Hepatocyte (in vitro differentiated cells): ENCODE data around the gene CLIP2. TPM values are rescaled to one million over a fixed set of nuclear protein-coding genes. Genes with fewer than 3 reads are reported as not detected.

ENCODE experiments used
- DNase-seq: peaks from one replicate; pipeline ENCODE4 v3.0.0-alpha.2; 2016; ENCODE audit warnings: low spot score
- H2AFZ ChIP-seq: fragments of 200-600 bp; sonication (generic); 2 replicates; pipeline ENCODE4 v1.6.0; 2016; ENCODE audit warnings: antibody characterized with exemption, mild to moderate bottlenecking
- H3K27ac ChIP-seq: fragments of 200-600 bp; sonication (generic); 2 replicates; pipeline ENCODE4 v1.5.1; 2016; ENCODE audit warnings: mild to moderate bottlenecking
- H3K27me3 ChIP-seq: fragments of 200-600 bp; sonication (generic); 2 replicates; pipeline ENCODE4 v1.6.1; 2016
- H3K36me3 ChIP-seq: fragments of 200-600 bp; sonication (generic); replicated peaks from 2 replicates; pipeline ENCODE4 v1.5.1; 2016; ENCODE audit warnings: low read depth; ENCODE audit not compliant: insufficient read depth
- H3K4me1 ChIP-seq: fragments of 200-600 bp; sonication (generic); 2 replicates; pipeline ENCODE4 v1.5.1; 2016; ENCODE audit warnings: mild to moderate bottlenecking, moderate library complexity; ENCODE audit not compliant: insufficient read depth
- H3K4me2 ChIP-seq: fragments of 200-600 bp; sonication (generic); 2 replicates; pipeline ENCODE4 v1.6.0; 2016
- H3K4me3 ChIP-seq: fragments of 200-600 bp; sonication (generic); 2 replicates; pipeline ENCODE4 v1.5.1; 2016; ENCODE audit warnings: mild to moderate bottlenecking
- H3K79me2 ChIP-seq: fragments of 200-600 bp; sonication (generic); 2 replicates; pipeline ENCODE4 v1.6.0; 2017; ENCODE audit warnings: mild to moderate bottlenecking
- H3K9me2 ChIP-seq: fragments of 200-600 bp; sonication (generic); replicated peaks from 2 replicates; pipeline ENCODE4 v1.6.0; 2017; ENCODE audit warnings: mild to moderate bottlenecking; ENCODE audit not compliant: insufficient read depth
- H3K9me3 ChIP-seq: fragments of 200-600 bp; sonication (generic); 2 replicates; pipeline ENCODE4 v1.5.1; 2016; ENCODE audit warnings: low read depth, mild to moderate bottlenecking
- H4K20me1 ChIP-seq: fragments of 200-600 bp; sonication (generic); 2 replicates; pipeline ENCODE4 v1.6.0; 2016; ENCODE audit warnings: mild to moderate bottlenecking; ENCODE audit not compliant: insufficient read depth, poor library complexity, severe bottlenecking
- EZH2 ChIP-seq: fragments of 200-600 bp; sonication (generic); IDR thresholded peaks from 2 replicates; pipeline ENCODE4 v1.6.1; 2016; ENCODE audit warnings: antibody characterized with exemption, mild to moderate bottlenecking, borderline replicate concordance
- EZH2phosphoT487 ChIP-seq: fragments of 200-600 bp; sonication (generic); IDR thresholded peaks from one replicate; pipeline ENCODE4 v1.6.1; 2018; ENCODE audit warnings: antibody characterized with exemption, mild to moderate bottlenecking, low read depth, moderate library complexity; ENCODE audit not compliant: unreplicated experiment, severe bottlenecking
- WGBS: methylation state at CpG from one replicate; pipeline ENCODE4 v1.1.6; 2016; ENCODE audit warnings: low lambda C conversion rate; ENCODE audit errors: missing lambda C conversion rate; 5-methylcytosine and 5-hydroxymethylcytosine counted together
- polyA plus RNA-seq: library from polyadenylated mRNA; unstranded; fragments of >200 nt; fragmentation: Nextera tagmentation; extraction: Ambion mirVana; gene quantifications from 2 replicates; pipeline ENCODE4 v1.2.1, GENCODE V29; 2016
- total RNA-seq: library from RNA; depleted of rRNA; stranded (reverse); fragments of >200 nt; gene quantifications from 2 replicates; pipeline ENCODE4 v1.2.3, GENCODE V29; 2014
- TF ChIP-seq, protein P1 (sequence below): fragments of 200-600 bp; sonication (generic); IDR thresholded peaks from 2 replicates; pipeline ENCODE4 v1.5.1; 2016; ENCODE audit warnings: antibody characterized with exemption, mild to moderate bottlenecking; ENCODE audit not compliant: poor library complexity

CLIP2 gene
- total and polyA plus RNA-seq, 2 experiments from 2014 or later, result 17.9 to 28.5 TPM

DNA sequence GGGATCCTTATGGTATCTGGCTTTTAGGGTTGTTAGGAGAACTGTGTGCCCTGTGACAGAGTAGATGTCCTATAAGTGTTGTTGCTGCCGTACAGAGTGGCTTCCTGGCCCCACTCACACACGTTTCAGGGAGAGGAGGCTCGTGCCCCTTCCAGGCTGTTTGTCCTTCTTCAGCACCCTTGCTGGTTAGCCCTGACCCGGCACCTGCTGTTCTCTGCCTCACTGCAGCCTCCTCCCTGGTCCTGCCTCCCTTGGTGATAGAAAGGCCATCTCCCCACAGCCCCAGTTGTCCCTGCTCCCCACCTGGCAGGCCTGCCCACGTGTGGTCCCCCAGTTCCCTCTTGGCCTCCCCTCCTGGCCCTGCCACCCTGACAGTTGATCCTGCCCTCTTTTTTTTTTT, 2.3 kb downstream of the CLIP2 start:
- H4K20me1 ChIP-seq, result peaks cover 45% of the 10 kb centered on the region
- H3K9me3 ChIP-seq, result no peaks in the 10 kb centered on the region
- no peak overlapping the region for H3K27ac ChIP-seq
- H3K4me1 ChIP-seq, result peaks cover 45% of the 10 kb centered on the region
- TF ChIP-seq EZH2, result no peak
- TF ChIP-seq, protein P1, sequence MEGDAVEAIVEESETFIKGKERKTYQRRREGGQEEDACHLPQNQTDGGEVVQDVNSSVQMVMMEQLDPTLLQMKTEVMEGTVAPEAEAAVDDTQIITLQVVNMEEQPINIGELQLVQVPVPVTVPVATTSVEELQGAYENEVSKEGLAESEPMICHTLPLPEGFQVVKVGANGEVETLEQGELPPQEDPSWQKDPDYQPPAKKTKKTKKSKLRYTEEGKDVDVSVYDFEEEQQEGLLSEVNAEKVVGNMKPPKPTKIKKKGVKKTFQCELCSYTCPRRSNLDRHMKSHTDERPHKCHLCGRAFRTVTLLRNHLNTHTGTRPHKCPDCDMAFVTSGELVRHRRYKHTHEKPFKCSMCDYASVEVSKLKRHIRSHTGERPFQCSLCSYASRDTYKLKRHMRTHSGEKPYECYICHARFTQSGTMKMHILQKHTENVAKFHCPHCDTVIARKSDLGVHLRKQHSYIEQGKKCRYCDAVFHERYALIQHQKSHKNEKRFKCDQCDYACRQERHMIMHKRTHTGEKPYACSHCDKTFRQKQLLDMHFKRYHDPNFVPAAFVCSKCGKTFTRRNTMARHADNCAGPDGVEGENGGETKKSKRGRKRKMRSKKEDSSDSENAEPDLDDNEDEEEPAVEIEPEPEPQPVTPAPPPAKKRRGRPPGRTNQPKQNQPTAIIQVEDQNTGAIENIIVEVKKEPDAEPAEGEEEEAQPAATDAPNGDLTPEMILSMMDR, result no peak
- no peaks in the 10 kb centered on the region for H3K36me3 ChIP-seq
- no peak overlapping the region for H3K4me3 ChIP-seq
- H3K27me3 ChIP-seq, result no peaks in the 10 kb centered on the region
- no peak overlapping the region for H2AFZ ChIP-seq
- DNase-seq, result no peak
- H3K4me2 ChIP-seq, result peak overlapping the region; percentile 98
- 81% methylated on average over 5 of the region's 5 CpGs for WGBS
- H3K9me2 ChIP-seq, result no peaks in the 10 kb centered on the region
- H3K79me2 ChIP-seq, result peaks cover 69% of the 10 kb centered on the region

DNA sequence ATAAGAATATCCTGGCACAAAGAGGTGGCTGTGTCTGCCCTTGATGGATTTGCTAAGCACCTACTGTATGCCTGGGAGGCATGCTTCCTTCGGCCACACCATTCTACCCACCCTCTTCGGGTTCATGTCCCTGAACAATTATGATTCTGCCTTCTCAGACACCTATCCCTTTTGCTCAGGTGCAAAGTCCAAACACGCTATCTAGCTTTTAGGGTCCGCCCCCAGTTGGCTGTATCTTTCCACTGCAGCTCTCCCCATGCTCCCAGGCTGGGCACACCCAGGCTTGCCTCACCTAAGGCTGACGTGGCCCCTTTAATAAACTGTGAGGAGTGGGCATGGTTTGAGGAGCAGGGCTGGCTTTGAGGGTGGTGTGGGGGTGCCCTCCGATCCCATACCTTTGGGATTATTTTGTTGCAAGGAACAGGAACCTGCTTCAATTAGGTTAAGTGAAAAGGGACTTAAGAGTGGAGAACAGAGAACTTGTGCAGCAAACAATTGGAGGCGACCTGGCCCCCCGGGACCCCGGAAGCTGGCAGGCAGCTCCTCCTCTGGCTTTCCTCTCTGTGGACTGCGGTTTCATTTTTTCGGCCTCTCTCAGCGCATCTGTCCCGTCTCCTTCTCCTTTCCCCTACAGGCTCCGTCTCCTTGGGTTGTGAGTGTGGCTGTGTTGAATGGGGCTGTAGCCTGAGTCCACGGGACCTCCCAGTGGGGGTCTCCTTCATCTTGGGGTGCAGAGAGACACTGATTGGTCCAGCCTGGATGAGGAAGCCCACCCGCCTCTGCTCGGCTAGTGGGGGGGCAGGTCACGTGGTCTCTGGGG, 3.8 kb downstream of the CLIP2 start:
- H3K36me3 ChIP-seq, result no peaks in the 10 kb centered on the region
- no peak for TF ChIP-seq EZH2phosphoT487
- no peak for TF ChIP-seq EZH2
- TF ChIP-seq, protein P1, result no peak
- H3K4me2 ChIP-seq, result peak overlapping the region; percentile 63
- peaks cover 50% of the 10 kb centered on the region for H4K20me1 ChIP-seq
- H3K4me1 ChIP-seq, result peaks cover 45% of the 10 kb centered on the region
- H3K9me3 ChIP-seq, result no peaks in the 10 kb centered on the region
- H3K4me3 ChIP-seq, result no peak overlapping the region
- no peaks in the 10 kb centered on the region for H3K9me2 ChIP-seq
- peak; percentile 86 for DNase-seq
- peak overlapping the region; percentile 86 for H3K27ac ChIP-seq
- WGBS, result 68% methylated on average over 18 of the region's 18 CpGs
- H2AFZ ChIP-seq, result no peak overlapping the region
- H3K79me2 ChIP-seq, result peaks cover 84% of the 10 kb centered on the region
- H3K27me3 ChIP-seq, result no peaks in the 10 kb centered on the region

DNA sequence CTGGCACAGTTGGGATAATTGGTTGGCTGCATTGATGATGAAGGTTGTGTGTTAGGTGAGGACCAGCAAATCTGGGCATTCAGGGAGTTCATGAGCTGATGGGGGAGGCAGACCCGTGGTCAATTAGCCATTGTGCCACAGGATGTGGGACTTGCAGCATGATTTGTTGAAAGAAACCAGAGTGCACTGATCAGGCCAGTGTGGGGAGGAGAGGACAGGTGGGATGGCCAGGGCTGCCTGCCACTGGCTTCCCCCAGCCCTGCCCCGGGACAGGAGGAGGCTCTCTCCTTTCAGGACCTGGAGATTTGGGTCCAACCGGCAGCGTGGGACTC, 4.3 kb downstream of the CLIP2 start:
- H3K9me3 ChIP-seq, result no peaks in the 10 kb centered on the region
- H3K36me3 ChIP-seq, result no peaks in the 10 kb centered on the region
- peaks cover 52% of the 10 kb centered on the region for H4K20me1 ChIP-seq
- no peak for DNase-seq
- no peak overlapping the region for H2AFZ ChIP-seq
- H3K27ac ChIP-seq, result peak overlapping the region; percentile 86
- no peaks in the 10 kb centered on the region for H3K27me3 ChIP-seq
- WGBS, result 85% methylated on average over 4 of the region's 4 CpGs
- TF ChIP-seq, protein P1, result no peak
- no peak for TF ChIP-seq EZH2
- no peak for TF ChIP-seq EZH2phosphoT487
- H3K4me1 ChIP-seq, result peaks cover 40% of the 10 kb centered on the region
- peak overlapping the region; percentile 63 for H3K4me2 ChIP-seq
- H3K9me2 ChIP-seq, result no peaks in the 10 kb centered on the region
- peaks cover 89% of the 10 kb centered on the region for H3K79me2 ChIP-seq
- no peak overlapping the region for H3K4me3 ChIP-seq
